Measurements from ENCODE around the gene SH3TC2. TPM values are rescaled to one million over a fixed set of nuclear protein-coding genes. Genes with fewer than 3 reads are reported as not detected.

Gene SH3TC2
- total RNA-seq, 2 experiments from 2014 or later = not detected

GRCh38 chr5:149002761-149003689 is 59.8 kb downstream of the SH3TC2 start:
- Mint-ChIP-seq H3K4me3 (no peak overlapping the region), H3K9me3 (no peaks in the 10 kb centered on the region), H3K4me1 (no peaks in the 10 kb centered on the region), H3K27me3 (peaks cover 21% of the 10 kb centered on the region), H3K36me3 (ENCODE audit: low read depth) (no peaks in the 10 kb centered on the region), H3K27ac (no peak overlapping the region)
- CTCF ChIA-PET = interaction anchor here (0.8 to 2.1 kb wide), 3 partner anchors 22 to 272 kb away, joined by 3 to 8 read pairs (median 4); no protein-coding TSS in a partner anchor
- DNase-seq = no peak
- POLR2A ChIA-PET = no interaction called here

GRCh38 chr5:149002053-149002452 is 60.8 kb downstream of the SH3TC2 start:
- H3K9me3 Mint-ChIP-seq = no peaks in the 10 kb centered on the region
- DNase-seq = no peak
- CTCF ChIA-PET = interaction anchor here (0.5 kb wide), 1 partner anchor 721 kb away, joined by 4 read pairs; no protein-coding TSS in a partner anchor
- H3K27me3 Mint-ChIP-seq = peaks cover 25% of the 10 kb centered on the region
- no peaks in the 10 kb centered on the region for H3K4me1 Mint-ChIP-seq
- H3K27ac Mint-ChIP-seq = no peak overlapping the region
- H3K36me3 Mint-ChIP-seq (ENCODE audit: low read depth) = no peaks in the 10 kb centered on the region
- POLR2A ChIA-PET = no interaction called here
- no peak overlapping the region for H3K4me3 Mint-ChIP-seq

GRCh38 chr5:149001162-149001561 is 61.7 kb downstream of the SH3TC2 start:
- H3K36me3 Mint-ChIP-seq (ENCODE audit: low read depth) = no peaks in the 10 kb centered on the region
- H3K27me3 Mint-ChIP-seq = peaks cover 29% of the 10 kb centered on the region
- no peaks in the 10 kb centered on the region for H3K9me3 Mint-ChIP-seq
- no peaks in the 10 kb centered on the region for H3K4me1 Mint-ChIP-seq
- CTCF ChIA-PET = no interaction called here
- DNase-seq = no peak
- POLR2A ChIA-PET = no interaction called here
- no peak overlapping the region for H3K4me3 Mint-ChIP-seq
- H3K27ac Mint-ChIP-seq = no peak overlapping the region

- POLR2A ChIA-PET = no interaction called here
- CTCF ChIA-PET = interaction anchor here (1.1 kb wide), 1 partner anchor 12 kb away, joined by 4 read pairs; no protein-coding TSS in a partner anchor
- H3K36me3 Mint-ChIP-seq (ENCODE audit: low read depth) = no peaks in the 10 kb centered on the region
- no peak for DNase-seq
- no peaks in the 10 kb centered on the region for H3K9me3 Mint-ChIP-seq
- peaks cover 33% of the 10 kb centered on the region for H3K27me3 Mint-ChIP-seq
- H3K27ac Mint-ChIP-seq = no peak overlapping the region
- H3K4me3 Mint-ChIP-seq = no peak overlapping the region
- no peaks in the 10 kb centered on the region for H3K4me1 Mint-ChIP-seq
Measured at GRCh38 chr5:148999741-149000140, 63.1 kb downstream of the SH3TC2 start.

GRCh38 chr5:148998174-148998797 is 64.6 kb downstream of the SH3TC2 start:
- CTCF ChIA-PET = interaction anchor here (0.9 to 1.1 kb wide), 2 partner anchors 9 to 14 kb away, joined by 3 to 4 read pairs; no protein-coding TSS in a partner anchor
- no peaks in the 10 kb centered on the region for H3K36me3 Mint-ChIP-seq (ENCODE audit: low read depth)
- POLR2A ChIA-PET = no interaction called here
- no peaks in the 10 kb centered on the region for H3K9me3 Mint-ChIP-seq
- H3K4me3 Mint-ChIP-seq = no peak overlapping the region
- no peak overlapping the region for H3K27ac Mint-ChIP-seq
- peaks cover 41% of the 10 kb centered on the region for H3K27me3 Mint-ChIP-seq
- DNase-seq = peak; percentile 52
- H3K4me1 Mint-ChIP-seq = no peaks in the 10 kb centered on the region

GRCh38 chr5:148996270-148996669 is 66.6 kb downstream of the SH3TC2 start:
- POLR2A ChIA-PET = no interaction called here

GRCh38 chr5:148995791-148996190 is 67.1 kb downstream of the SH3TC2 start:
- no peak overlapping the region for H3K27ac Mint-ChIP-seq
- no peak overlapping the region for H3K4me3 Mint-ChIP-seq
- DNase-seq = no peak
- H3K36me3 Mint-ChIP-seq (ENCODE audit: low read depth) = no peaks in the 10 kb centered on the region
- ChIA-PET POLR2A (no interaction called here), CTCF (interaction anchor here (0.7 kb wide), 1 partner anchor 568 kb away, joined by 3 read pairs; no protein-coding TSS in a partner anchor)
- peaks cover 32% of the 10 kb centered on the region for H3K27me3 Mint-ChIP-seq
- no peaks in the 10 kb centered on the region for H3K4me1 Mint-ChIP-seq
- H3K9me3 Mint-ChIP-seq = no peaks in the 10 kb centered on the region

More at GRCh38 chr5:148996270-148996669, 66.6 kb downstream of the SH3TC2 start:
- Mint-ChIP-seq H3K27ac (no peak overlapping the region), H3K4me3 (no peak overlapping the region), H3K4me1 (no peaks in the 10 kb centered on the region), H3K9me3 (no peaks in the 10 kb centered on the region), H3K36me3 (ENCODE audit: low read depth) (no peaks in the 10 kb centered on the region), H3K27me3 (peaks cover 37% of the 10 kb centered on the region)
- no peak for DNase-seq
- CTCF ChIA-PET = interaction anchor here (0.7 to 1.2 kb wide), 2 partner anchors 265 to 568 kb away, joined by 3 to 4 read pairs; no protein-coding TSS in a partner anchor

GRCh38 chr5:148993283-148993936 is 69.5 kb downstream of the SH3TC2 start:
- Mint-ChIP-seq H3K27ac (no peak overlapping the region), H3K9me3 (no peaks in the 10 kb centered on the region), H3K4me3 (no peak overlapping the region), H3K4me1 (no peaks in the 10 kb centered on the region), H3K27me3 (peaks cover 29% of the 10 kb centered on the region), H3K36me3 (ENCODE audit: low read depth) (no peaks in the 10 kb centered on the region)
- ChIA-PET CTCF (interaction anchor here (1.6 kb wide), 1 partner anchor 263 kb away, joined by 4 read pairs; no protein-coding TSS in a partner anchor), POLR2A (no interaction called here)
- no peak for DNase-seq

GRCh38 chr5:148992265-148992664 is 70.6 kb downstream of the SH3TC2 start:
- H3K27ac Mint-ChIP-seq = no peak overlapping the region
- no peaks in the 10 kb centered on the region for H3K9me3 Mint-ChIP-seq
- ChIA-PET CTCF (no interaction called here), POLR2A (no interaction called here)
- no peaks in the 10 kb centered on the region for H3K4me1 Mint-ChIP-seq
- no peak overlapping the region for H3K4me3 Mint-ChIP-seq
- peaks cover 23% of the 10 kb centered on the region for H3K27me3 Mint-ChIP-seq
- no peaks in the 10 kb centered on the region for H3K36me3 Mint-ChIP-seq (ENCODE audit: low read depth)
- DNase-seq = no peak

- H3K27ac Mint-ChIP-seq = no peak overlapping the region
- H3K36me3 Mint-ChIP-seq (ENCODE audit: low read depth) = no peaks in the 10 kb centered on the region
- ChIA-PET CTCF (interaction anchor here (1.4 kb wide), 1 partner anchor 261 kb away, joined by 4 read pairs; no protein-coding TSS in a partner anchor), POLR2A (no interaction called here)
- no peaks in the 10 kb centered on the region for H3K4me1 Mint-ChIP-seq
- H3K9me3 Mint-ChIP-seq = no peaks in the 10 kb centered on the region
- DNase-seq = no peak
- no peak overlapping the region for H3K4me3 Mint-ChIP-seq
- H3K27me3 Mint-ChIP-seq = peaks cover 21% of the 10 kb centered on the region
Measured at GRCh38 chr5:148991566-148991965, 71.3 kb downstream of the SH3TC2 start.

GRCh38 chr5:148990817-148991216 is 72.0 kb downstream of the SH3TC2 start:
- ChIA-PET CTCF (interaction anchor here (1.4 to 1.5 kb wide), 2 partner anchors 19 to 260 kb away, joined by 4 read pairs; no protein-coding TSS in a partner anchor), POLR2A (interaction anchor here (0.7 kb wide), 1 partner anchor 304 kb away, joined by 3 read pairs; no protein-coding TSS in a partner anchor)
- no peaks in the 10 kb centered on the region for H3K36me3 Mint-ChIP-seq (ENCODE audit: low read depth)

GRCh38 chr5:148989567-148989966 is 73.3 kb downstream of the SH3TC2 start:
- Mint-ChIP-seq H3K36me3 (ENCODE audit: low read depth) (no peaks in the 10 kb centered on the region), H3K9me3 (no peaks in the 10 kb centered on the region), H3K4me3 (no peak overlapping the region), H3K27ac (no peak overlapping the region), H3K27me3 (peaks cover 28% of the 10 kb centered on the region), H3K4me1 (no peaks in the 10 kb centered on the region)
- DNase-seq = no peak
- CTCF ChIA-PET = interaction anchor here (1.5 kb wide), 1 partner anchor 18 kb away, joined by 4 read pairs; no protein-coding TSS in a partner anchor
- POLR2A ChIA-PET = no interaction called here

More at GRCh38 chr5:148990817-148991216, 72.0 kb downstream of the SH3TC2 start:
- no peaks in the 10 kb centered on the region for H3K9me3 Mint-ChIP-seq
- H3K4me1 Mint-ChIP-seq = no peaks in the 10 kb centered on the region
- no peak for DNase-seq
- H3K4me3 Mint-ChIP-seq = no peak overlapping the region
- H3K27me3 Mint-ChIP-seq = peaks cover 25% of the 10 kb centered on the region
- no peak overlapping the region for H3K27ac Mint-ChIP-seq
